VCaP (cell line): ENCODE data around the gene TMEM115.
"Not testable (repeated sequence)": the region's sequence is repeated elsewhere in the genome, so short reads cannot be mapped to it uniquely, and the experiment has no call there.

Experiments
- H3K27ac ChIP-seq: fragments of 450-650 bp; 2 replicates; pipeline ENCODE4 v1.5.1; 2017
- CTCF ChIP-seq: fragments of 450-650 bp; conservative IDR thresholded peaks from 2 replicates; pipeline ENCODE4 v1.5.1; 2017; ENCODE audit warnings: mild to moderate bottlenecking, moderate library complexity

TMEM115 gene

GRCh38 chr3:50314342-50314741 is 45.0 kb downstream of the TMEM115 start:
- H3K27ac ChIP-seq: no peak overlapping the region
- TF ChIP-seq CTCF: no peak

GRCh38 chr3:50312041-50312440 is 47.3 kb downstream of the TMEM115 start:
- H3K27ac ChIP-seq: not testable (repeated sequence)
